ENCODE measurements around the gene SGO2.
"Not testable (repeated sequence)": the region's sequence is repeated elsewhere in the genome, so short reads cannot be mapped to it uniquely, and the experiment has no call there.

Gene SGO2

DNA sequence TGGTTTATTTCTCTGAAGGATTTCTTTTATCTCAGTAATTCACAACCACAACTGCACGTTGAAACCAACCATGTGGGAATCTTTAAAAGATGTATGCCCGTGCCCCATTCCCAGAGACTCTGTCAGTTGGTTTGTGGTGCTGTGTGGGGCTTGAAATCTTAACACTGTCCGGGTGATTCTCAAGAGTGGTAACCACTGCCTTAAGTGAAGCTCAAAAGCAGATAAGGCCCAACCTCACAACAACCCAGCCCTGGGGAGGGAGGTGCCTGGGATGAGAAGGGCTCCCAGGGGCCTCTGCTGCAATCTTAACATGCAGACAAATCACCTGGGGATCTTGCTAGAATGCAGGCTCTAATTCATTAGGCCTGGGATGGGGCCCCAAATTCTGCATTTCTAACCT, 73.2 kb downstream of the SGO2 start:
- no peak for DNase-seq

DNA sequence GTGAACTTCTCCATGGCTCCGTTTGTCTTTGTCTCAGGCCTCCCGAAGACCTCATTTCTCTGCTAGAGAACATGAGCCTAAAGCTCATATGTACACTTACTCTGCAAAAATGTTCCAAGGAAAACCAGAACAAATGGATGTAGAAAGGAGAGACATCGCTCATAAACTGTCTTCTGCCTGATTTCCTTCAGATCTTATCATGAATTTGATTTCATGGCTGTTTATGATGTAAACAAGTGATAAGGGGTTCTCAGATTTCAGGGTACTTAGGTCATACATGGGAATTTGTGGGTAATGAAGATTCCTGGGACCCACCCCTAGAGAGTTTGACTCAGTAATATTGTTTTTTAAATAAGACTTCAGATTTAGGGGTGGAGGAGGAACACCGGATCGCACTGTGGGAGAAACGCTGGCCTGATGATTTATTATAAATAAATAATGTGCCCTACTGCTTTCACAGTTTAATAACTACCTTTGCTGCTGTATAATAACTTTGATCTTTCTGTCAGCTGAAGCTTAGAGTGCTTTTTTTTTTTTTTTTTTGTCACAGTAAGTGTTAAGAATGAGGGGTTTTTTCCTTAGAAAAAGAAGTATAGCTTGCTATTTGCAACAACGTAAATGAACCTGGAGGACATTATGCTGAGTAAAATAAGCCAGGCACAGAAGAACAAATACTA, 74.7 kb downstream of the SGO2 start:
- no peak for DNase-seq

DNA sequence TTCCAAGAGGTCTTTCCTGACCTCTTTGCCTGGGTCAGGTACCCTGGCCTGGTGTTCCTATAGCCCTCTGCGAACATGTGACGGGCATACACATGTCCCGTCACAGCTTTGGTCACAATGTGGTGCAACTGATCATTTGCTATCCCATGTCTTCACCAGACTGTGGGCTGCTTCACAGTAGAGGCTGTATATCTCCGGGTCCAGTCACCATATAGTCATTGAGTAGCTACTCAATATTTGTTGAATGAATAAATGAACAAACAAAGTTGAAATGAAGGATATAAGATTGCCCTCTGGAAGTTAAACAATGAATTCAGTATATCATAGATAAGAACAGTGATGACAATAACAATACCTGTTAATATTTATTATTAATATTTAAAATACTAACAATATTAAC, 76.6 kb downstream of the SGO2 start:
- no peak for DNase-seq

DNA sequence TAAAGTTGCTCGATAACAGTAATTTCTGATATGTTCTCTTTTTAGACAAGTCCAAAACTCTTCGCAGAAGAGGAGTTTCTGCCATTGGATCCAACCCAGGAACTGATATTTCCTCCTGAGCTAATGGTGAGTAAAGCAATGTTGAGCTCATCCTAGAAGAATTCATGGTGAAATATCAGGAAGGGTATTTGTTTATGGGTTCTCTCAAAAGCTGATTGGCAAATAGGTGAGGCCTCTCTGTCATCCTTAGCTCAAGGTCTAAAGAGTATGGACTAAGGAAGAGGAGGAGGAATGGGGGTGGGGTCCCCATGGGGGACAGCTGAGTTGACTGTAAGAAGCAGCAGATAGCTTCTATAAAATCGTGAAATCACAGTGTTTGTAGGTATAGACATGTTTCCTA, 78.0 kb downstream of the SGO2 start:
- no peak for DNase-seq

DNA sequence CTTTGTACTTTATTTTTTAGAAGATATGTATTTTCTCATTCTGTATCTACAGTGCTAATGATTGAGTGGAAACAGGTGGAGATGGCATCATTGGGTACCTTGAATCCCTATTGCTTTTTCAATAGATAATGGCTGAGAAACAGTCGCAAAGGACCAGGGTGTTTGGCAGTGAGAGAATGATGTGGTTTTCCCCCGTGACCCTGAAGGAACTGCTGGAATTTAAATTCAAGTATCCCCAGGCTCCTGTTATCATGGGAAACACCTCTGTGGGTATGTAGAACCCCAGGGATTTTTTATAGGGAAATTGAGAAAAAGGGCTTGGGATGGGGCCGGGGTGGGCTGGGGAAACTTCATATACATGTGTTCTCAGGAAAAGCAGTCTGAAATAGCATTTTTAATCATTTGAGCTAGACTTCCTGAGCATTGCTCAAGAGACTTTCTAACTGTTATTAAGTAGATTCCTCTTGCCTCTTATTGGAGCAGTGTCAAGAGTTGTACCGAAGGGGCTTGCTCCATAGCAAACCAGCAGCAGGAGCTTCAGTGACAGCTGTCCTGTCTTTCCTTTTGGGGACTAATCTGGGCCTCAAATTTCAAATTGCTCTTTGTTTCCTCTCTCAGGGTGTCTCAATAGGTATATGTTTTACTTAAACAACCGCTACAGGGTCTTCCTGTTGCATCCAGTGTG, 78.7 kb downstream of the SGO2 start:
- no peak for DNase-seq

DNA sequence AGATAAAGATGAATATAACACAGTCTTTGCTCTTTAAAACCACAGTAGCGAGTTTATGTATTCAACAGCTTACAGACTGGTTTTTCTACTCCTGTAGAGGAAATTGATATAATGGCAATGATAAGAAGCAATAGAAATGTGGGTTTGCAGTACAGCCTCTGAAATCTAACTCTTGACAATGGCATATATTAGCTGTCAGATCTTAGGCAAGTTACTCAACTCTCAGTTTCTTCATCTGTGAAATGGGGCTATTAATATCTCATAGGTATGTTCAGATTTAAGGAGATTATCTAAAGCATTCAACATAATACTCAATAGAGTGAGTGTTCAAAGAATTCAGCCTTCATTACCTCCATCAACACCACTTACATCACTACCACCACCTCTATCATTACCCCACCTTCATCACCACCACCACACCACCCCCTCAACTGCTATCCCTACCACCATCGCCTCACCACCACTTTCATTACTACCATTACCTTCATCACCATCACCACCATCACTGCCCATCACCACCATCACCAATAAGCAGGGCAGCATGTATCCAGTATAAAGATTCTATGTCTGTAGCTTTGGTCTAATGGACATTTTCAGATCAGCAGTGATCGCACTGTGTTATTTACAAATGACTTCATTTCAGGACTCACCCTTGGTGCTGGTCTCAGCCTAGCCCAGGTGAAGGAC, 82.5 kb downstream of the SGO2 start:
- no peak for DNase-seq

DNA sequence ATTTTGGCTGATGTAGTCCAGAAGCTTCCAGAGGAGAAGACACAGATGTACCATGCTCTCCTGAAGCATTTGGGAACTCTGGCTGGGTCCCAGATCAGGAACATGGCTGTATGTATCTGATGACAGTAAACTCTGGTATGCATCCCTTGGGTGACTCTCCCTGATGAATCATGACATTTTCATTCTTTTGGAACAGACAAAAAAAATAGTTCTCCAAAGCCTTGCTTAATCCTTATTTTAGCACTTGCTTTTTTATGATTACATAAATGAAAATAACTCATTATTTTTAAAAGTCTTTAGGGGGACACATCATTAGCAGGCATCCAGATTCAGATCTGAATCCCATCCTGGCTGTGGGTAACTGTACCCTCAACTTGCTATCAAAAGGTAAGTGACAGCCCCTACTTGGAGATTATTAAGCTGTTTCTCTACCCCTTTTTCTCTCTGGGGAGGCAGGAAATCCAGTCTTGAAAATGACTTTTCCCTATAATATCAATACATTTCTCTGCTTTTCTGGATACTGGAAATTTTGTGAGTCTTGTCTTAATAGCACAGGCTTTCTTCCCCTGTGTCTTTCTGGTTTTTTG, 83.1 kb downstream of the SGO2 start:
- DNase-seq = no peak

DNA sequence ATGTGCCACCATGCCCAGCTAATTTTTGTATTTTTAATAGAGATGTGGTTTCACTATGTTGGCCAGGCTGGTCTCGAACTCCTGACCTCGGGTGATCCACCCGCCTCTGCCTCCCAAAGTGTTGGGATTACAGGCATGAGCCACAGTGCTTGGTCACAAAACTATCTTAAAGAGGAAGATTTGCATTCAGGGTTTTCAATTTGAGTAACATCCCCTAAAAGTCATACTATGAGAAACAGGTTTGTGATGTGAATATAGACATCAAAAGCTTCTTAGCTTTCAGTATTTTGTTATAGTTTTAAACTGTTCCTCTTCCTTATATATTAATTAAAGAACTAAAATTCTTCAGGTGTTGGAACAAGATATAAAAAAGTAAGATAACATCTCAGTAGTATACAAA, 84.2 kb downstream of the SGO2 start:
- DNase-seq = not testable (repeated sequence)

DNA sequence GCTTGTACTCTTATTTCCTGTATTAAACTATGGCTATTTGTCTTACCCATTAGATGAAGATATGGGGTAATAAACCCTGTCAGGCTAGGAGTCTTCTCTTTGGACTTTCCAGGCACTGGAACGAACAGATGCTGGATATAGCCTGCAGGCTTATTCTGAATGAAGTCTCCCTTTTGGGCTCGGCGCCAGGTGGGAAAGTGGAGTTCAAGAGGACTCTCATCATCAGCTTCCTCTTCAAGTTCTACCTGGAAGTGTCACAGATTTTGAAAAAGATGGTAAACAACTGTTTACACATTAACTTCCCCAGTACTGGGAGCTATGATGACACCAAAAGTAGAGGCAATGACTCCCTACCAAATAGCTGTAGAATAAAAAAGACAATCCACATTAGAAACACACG, 87.7 kb downstream of the SGO2 start:
- DNase-seq = no peak

DNA sequence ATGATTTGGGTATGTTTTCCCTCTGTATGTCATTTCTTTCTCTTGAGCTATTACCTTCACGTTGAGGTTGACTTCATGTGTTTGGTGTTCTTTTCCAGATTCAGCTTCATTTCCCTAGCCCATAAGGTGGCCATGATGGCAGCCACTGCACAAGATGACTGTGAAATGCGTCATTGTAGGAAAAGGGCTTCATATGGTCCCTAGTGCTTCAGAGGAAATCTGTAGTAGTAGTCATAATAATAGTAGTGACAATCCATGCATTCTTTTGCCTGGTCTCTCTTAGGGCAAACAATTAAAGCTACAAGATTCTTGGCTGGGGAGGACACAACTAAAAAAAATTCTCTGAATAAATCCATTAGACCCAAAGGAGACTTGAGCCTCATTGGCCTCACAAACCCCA, 88.2 kb downstream of the SGO2 start:
- no peak for DNase-seq

DNA sequence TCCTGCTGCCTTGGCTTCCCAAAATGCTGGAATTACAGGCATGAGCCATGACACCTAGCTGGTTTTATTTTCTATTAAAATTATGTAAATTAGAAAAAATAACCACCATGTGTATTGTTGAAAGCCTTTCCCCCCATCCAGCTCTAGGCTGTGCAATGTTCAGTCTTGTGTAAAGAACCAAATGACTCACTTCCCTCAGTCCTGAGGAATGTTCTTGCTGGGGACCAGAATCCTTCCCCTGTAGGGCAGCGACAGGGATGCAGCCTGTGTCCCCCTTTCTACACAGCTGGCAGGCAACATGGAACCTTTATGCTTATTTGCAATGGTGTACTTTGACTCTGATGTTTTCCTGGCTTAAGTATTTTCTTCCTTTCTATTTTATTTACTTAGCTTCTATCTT, 89.2 kb downstream of the SGO2 start:
- no peak for DNase-seq

DNA sequence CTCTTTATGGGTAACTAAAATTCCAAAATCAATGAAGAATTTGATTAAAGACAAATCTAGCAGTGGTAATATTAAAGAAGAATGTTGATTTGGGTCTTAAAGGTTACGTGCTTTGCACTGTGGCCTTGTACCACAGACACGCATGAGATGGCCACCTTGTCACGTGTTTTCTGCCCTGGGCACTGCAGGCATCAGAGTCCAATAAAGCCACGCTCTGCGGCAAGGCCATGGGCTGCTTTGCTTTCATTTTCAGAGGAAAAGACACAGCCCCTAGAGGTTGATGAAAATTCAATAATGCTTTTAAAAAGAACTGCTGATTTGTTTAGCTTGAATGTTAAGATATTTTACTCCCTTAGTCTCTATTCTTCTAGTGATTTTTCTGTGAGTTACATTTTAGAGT, 90.2 kb downstream of the SGO2 start:
- no peak for DNase-seq

DNA sequence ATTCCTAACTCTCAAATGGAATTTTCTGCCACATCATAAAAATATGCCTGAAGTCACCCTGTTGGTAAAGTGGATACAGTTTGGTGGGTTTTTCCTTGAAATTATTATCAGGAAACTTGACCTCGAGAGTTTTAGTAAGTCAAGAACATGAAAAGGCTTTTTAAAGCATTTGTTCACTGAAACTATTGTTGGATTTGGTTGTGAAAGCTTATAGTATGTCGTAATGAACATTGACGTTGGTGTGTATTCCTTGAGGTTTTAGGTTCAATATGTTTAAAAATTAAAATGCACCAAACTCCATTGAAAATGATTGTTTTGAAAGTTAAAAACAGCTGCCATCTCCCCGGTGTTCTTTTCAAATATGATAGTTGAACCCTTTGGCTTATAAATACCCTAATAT, 90.6 kb downstream of the SGO2 start:
- DNase-seq = no peak

DNA sequence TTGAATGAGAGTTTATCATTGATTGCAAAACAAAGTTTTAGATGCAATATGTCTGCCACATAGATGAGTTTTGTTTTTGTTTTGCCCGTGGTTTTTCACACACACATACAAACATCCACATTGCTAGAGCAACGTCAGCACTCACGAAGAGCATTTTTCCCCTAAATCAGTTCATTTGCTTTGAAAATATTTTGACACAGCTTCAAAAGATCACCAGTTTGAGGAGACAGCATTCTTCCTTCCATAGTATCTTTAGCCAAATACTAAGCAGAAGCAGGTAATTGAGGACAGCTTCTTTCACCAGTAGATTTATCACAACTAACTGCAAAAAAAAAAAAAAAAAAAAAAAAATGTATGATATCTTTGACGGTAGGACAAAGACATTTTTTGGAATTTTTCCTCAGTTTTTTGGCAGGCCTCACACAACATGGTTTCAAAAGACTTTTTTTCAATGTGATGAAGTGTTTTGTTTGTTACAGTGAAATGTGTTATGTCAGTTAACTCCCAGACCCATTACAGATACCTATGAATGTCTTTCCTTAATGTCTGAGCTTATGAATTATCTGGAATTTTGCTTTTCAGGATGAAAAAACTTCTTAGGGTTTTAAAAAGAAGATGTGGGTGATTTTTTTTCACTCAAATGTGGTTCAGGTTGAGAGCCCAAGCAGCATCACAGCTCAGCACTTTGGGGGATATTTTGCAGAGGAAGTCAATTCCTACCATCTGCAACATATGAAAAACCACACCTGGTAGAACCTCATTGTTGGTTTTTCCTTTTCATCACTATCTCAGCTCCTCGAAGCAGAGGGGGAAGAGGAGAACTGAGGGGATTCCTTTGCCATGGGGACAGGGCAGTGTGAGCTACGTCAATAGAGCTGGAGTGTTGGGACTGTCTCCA, 91.4 kb downstream of the SGO2 start:
- no peak for DNase-seq

DNA sequence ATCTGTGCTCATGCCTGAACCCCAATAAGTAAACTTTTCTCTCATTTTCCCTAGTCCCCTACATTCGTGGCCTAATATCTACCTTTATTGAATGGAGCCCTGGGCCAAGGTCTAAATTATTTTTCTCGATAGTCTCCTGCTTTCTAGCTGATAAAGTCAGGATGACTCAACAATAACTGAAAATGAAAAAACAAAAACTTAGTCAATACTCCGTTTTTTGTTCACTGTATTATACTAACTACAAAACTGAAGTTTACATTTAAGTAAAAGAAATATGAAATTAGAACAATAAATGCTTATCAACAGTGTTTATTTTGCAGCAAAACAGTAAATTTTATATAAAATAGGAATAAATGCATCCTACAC, 92.0 kb downstream of the SGO2 start:
- DNase-seq = no peak

DNA sequence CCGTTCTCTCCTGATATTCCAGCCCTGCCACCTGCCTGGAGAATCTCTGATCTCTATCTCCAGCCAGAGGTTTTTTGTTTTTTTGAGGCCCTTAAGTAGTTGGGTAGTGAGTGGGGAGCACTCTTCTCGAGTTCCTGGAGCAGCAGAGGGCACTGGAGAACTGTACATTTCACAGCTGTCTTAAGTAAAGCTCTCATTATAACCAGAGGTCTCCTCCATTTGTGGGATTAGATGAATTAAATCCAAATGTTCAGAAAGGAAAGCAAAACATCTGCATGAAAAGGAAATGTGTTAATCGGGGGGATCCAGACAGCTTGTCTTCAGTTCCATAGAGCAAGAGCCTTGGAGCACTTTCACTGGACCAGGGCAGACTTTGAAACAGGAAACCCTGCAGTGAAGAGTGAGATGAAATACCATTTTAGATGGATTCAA, 92.6 kb downstream of the SGO2 start:
- peak; percentile 10 for DNase-seq

DNA sequence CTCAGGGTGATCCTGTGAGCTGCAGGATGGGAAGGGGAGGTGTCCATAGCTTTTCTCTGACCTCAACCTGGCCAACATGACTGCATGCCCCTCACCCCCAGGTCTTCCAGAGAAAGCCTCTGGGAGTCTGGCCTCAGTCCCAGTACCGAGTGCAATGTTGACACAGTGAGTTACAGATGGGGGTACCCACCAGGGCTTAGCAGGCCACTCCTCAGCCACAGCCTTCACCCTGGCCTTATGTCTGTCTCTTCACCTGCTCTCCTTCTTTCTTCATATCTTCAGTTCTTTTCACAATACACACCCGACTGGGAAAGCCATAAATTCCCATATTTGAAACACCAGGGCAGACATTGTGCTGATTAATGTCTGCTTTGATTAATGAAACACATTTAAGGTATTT, 93.3 kb downstream of the SGO2 start:
- DNase-seq = no peak

DNA sequence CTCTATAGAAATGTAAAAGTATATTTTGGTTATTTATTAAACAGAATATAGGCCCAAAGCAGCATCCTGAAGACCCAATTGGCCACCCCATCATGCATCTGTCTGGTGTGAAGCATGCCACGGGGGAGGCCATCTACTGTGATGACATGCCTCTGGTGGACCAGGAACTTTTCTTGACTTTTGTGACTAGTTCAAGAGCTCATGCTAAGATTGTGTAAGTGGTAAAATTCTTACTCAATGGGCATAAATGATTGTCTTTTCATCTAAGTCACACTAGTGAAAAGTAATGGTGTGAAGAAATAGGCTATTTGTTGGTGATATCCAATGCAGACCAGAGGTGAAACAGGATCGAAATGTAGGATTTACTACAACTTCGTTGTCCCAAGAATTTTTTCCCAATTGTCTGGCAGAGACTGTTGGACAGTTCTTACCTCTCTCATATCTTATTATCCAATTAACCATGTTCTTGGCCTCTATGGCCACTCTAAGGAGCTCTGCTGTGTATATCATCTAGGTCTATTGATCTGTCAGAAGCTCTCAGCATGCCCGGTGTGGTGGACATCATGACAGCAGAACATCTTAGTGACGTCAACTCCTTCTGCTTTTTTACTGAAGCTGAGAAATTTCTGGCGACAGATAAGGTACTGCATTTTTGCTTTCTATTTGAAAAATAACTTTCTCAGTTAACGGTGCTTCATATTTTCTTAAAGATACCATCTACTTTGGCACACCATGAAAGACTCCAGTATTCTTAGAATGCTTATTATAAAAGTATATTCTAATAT, 94.8 kb downstream of the SGO2 start:
- no peak for DNase-seq

DNA sequence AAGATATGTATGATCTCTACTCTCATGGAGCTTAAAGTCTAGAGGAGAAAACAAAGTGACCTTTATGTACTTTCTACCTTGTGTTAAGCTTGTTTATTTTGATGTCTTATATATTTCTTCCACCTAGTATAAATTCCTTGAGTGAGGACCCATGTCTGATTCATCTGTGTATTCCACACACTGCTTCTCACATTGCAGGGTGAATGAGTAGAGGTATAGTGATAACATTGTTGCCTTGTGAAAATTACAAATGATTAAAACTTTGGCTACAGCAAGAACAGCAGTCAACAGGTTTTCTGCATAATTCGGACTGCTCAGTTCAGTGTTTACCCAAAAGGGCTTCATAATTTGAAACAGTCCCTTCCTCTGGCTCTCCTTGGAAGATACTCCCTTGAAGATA, 96.1 kb downstream of the SGO2 start:
- DNase-seq = no peak

DNA sequence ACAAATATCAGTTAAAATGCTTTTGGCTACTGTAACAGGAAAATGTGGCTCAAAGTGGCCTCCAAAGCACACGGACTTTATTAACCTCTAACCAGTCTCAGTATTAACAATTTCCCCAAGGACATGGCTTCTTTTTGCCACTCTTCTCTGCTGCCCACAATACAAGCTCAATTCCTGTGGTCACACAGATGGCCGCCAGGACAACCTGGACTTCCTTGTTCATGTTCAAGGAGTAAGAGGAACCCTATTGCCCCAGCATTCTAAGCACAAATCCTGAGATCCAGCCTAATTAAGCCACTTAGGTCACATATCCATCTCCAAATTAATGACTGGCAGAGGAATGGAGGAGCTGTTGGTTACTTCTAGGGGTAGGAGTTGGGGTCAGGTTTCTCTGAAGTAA, 98.0 kb downstream of the SGO2 start:
- no peak for DNase-seq

DNA sequence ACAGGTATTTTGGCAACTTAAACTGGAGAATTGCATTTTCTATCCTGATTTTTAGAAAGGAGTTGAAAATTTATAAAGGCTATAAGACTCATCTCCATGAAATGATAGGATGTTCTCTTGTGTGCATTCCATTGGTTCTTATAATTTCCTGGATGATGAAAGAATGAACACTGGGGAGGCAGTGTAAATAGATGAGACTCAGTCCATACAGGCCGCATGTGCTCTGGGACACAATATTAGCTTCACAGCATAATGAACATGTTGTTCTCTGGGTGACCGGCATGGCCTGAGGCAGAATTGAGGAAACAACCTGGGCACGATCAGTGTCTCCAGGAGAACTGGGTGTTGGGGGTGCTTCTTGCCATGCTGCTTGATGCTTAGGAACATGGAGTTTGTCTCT, 98.7 kb downstream of the SGO2 start:
- DNase-seq = no peak

DNA sequence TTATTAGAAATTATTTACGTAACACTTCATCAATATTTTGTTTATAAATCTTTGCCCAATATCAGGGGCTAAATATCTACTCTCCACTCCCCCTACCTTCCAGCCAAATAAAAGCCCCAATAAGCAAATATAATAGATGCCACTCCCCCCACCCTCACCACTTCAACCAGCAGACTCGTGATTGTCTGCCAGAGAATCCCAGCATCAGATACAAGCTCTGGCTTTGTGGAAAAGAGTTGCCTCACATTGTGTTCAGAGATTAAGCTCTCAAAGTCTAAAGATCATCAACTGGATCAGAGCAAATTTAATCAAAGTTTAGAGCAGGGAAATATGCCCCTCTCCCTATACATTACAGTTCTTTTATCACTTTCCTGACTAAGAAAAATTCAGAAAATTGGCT, 99.3 kb downstream of the SGO2 start:
- DNase-seq = no peak

Data from NCI-H2171 (cell line).